HepG2 (cell line): ENCODE results near the gene TMEM144. TPM values are rescaled to one million over a fixed set of nuclear protein-coding genes. Genes with fewer than 3 reads are reported as not detected.
A peak's percentile ranks its signal among the peaks of the same experiment; 100 is the strongest.

ENCODE experiments used
- ATAC-seq: fragments of 200-7000 bp; cut with Tn5 transposase; 3 replicates; pipeline ENCODE4 v1.9.1; 2020; ENCODE audit warnings: mild to moderate bottlenecking, moderate library complexity
- BruUV-seq: library from RNA; stranded (reverse); fragments of 400-500 nt; replicated peaks from 2 replicates; lab custom pipeline; 2021; lab: Mats Ljungman, UMichigan
- CTCF ChIA-PET: fragments of 300-600 bp; formaldehyde crosslinking; extraction: SDS; loops from one replicate; lab custom pipeline; 2021; ENCODE audit warnings: low total read pairs, inconsistent platforms, low intra/inter-chr PET ratio; lab: Yijun Ruan, JAX
- POLR2A ChIA-PET: fragments of 350-600 bp; sonication (Branson Sonifier 250); formaldehyde crosslinking; loops from one replicate; lab custom pipeline; 2020; ENCODE audit warnings: antibody characterized with exemption, inconsistent platforms; lab: Yijun Ruan, JAX
- DNase-seq: peaks from one replicate; pipeline ENCODE4 v3.0.0-alpha.2; 2015; ENCODE audit warnings: low spot score
- FAIRE-seq: peaks from 3 replicates; lab custom pipeline; 2011; peaks lifted over from hg19 to GRCh38; lab: Jason Lieb, UNC
- H2AFZ ChIP-seq: one replicate; pipeline ENCODE4 v1.6.1; 2011; ENCODE audit warnings: low read length, inconsistent platforms
- H3K27ac ChIP-seq: fragments of 300-600 bp; 3 replicates; pipeline ENCODE4 v1.8.0; 2011; ENCODE audit warnings: mixed run types, mild to moderate bottlenecking, mixed read lengths, low read length, inconsistent platforms; ENCODE audit not compliant: insufficient read depth; ENCODE audit errors: extremely low read length
- H3K27me3 ChIP-seq, 2 experiments: fragments of 200-600 bp in 1 of 2; 2 replicates in 1 of 2; 3 replicates in 1 of 2; pipeline versions ENCODE4 v1.6.0 to v1.8.0; 2011; ENCODE audit warnings: low read length in 2 of 2, mild to moderate bottlenecking in 2 of 2, moderate library complexity in 2 of 2, inconsistent platforms in 1 of 2; ENCODE audit not compliant: insufficient read depth in 2 of 2, control insufficient read depth in 1 of 2
- H3K36me3 ChIP-seq, 2 experiments: fragments of 200-600 bp in 1 of 2; replicated peaks in 1 of 2; 2 replicates in 1 of 2; 3 replicates in 1 of 2; pipeline versions ENCODE4 v1.5.1 to v1.8.0; 2011; ENCODE audit warnings: low read length in 2 of 2, inconsistent platforms in 1 of 2; ENCODE audit not compliant: insufficient read depth in 2 of 2, control insufficient read depth in 1 of 2
- H3K4me1 ChIP-seq: 2 replicates; pipeline ENCODE4 v1.5.1; 2012; ENCODE audit warnings: low read length, inconsistent platforms; ENCODE audit not compliant: insufficient read depth
- H3K4me2 ChIP-seq: 2 replicates; pipeline ENCODE4 v1.6.0; 2011; ENCODE audit warnings: low read depth, low read length, inconsistent platforms
- H3K4me3 ChIP-seq, 3 experiments: fragments of 200-600 bp in 1 of 3; sonication (generic), shearing (Covaris generic) in 1 of 3; replicated peaks in 1 of 3; 2 replicates each; pipeline ENCODE4 v1.5.1; 2011 to 2016; ENCODE audit warnings: low read length in 3 of 3, inconsistent platforms in 2 of 3, low read depth in 2 of 3, mild to moderate bottlenecking in 2 of 3, control low read depth in 1 of 3, mixed read lengths in 1 of 3; ENCODE audit not compliant: insufficient read depth in 1 of 3
- H3K79me2 ChIP-seq: one replicate; pipeline ENCODE4 v1.6.1; 2011; ENCODE audit warnings: low read length, inconsistent platforms; ENCODE audit not compliant: insufficient read depth
- H3K9ac ChIP-seq: 2 replicates; pipeline ENCODE4 v1.6.0; 2011; ENCODE audit warnings: mild to moderate bottlenecking, low read depth, low read length, inconsistent platforms; ENCODE audit not compliant: insufficient read depth
- H3K9me3 ChIP-seq: 2 replicates; pipeline ENCODE4 v1.5.1; 2012; ENCODE audit warnings: mild to moderate bottlenecking, low read length
- H4K20me1 ChIP-seq: 2 replicates; pipeline ENCODE4 v1.6.0; 2011; ENCODE audit warnings: inconsistent platforms, mild to moderate bottlenecking, low read length, moderate library complexity; ENCODE audit not compliant: insufficient read depth
- DMAP1 ChIP-seq: IDR thresholded peaks from 2 replicates; pipeline ENCODE4 v1.6.1; 2016
- ELF1 ChIP-seq: sonication (generic); formaldehyde crosslinking; IDR thresholded peaks from 2 replicates; pipeline ENCODE4 v1.4.0; 2020; ENCODE audit warnings: missing genetic modification reagents
- KAT8 ChIP-seq: IDR thresholded peaks from 2 replicates; pipeline ENCODE4 v1.6.1; 2016; ENCODE audit warnings: missing genetic modification reagents, missing compliant biosample characterization
- KDM5A ChIP-seq: fragments of 200-600 bp; sonication (generic); IDR thresholded peaks from 2 replicates; pipeline ENCODE4 v1.7.0; 2018; ENCODE audit warnings: antibody characterized with exemption, mild to moderate bottlenecking, low read length, borderline replicate concordance
- NFE2 ChIP-seq: sonication (generic); formaldehyde crosslinking; IDR thresholded peaks from 2 replicates; pipeline ENCODE4 v1.4.0; 2020; ENCODE audit warnings: missing genetic modification reagents
- NFKBIZ ChIP-seq: IDR thresholded peaks from 2 replicates; pipeline ENCODE4 v1.6.1; 2018; ENCODE audit warnings: missing genetic modification reagents, missing compliant biosample characterization
- NFYB ChIP-seq: sonication (generic); formaldehyde crosslinking; IDR thresholded peaks from 2 replicates; pipeline ENCODE4 v1.4.0; 2020; ENCODE audit warnings: missing genetic modification reagents
- RBFOX2 ChIP-seq: fragments of 200-400 bp; formaldehyde crosslinking; IDR thresholded peaks from 2 replicates; pipeline ENCODE4 v1.6.1; 2017; ENCODE audit warnings: low read depth, mild to moderate bottlenecking, low read length
- SALL1 ChIP-seq: sonication (generic); formaldehyde crosslinking; IDR thresholded peaks from 2 replicates; pipeline ENCODE4 v1.8.0; 2022; ENCODE audit warnings: mild to moderate bottlenecking, missing genetic modification reagents
- SMAD3 ChIP-seq: sonication (generic); formaldehyde crosslinking; IDR thresholded peaks from 2 replicates; pipeline ENCODE4 v1.4.0; 2020; ENCODE audit warnings: missing genetic modification reagents
- SOX13 ChIP-seq, 3 experiments: fragments of 450-650 bp in 1 of 3; sonication (generic) in 1 of 3; formaldehyde crosslinking in 1 of 3; IDR thresholded peaks in 2 of 3; conservative IDR thresholded peaks in 1 of 3; 2 replicates each; pipeline versions ENCODE4 v1.5.0 to v1.6.1; 2016 to 2020; ENCODE audit warnings: antibody characterized with exemption in 1 of 3, mild to moderate bottlenecking in 1 of 3, missing compliant biosample characterization in 1 of 3, missing genetic modification reagents in 1 of 3, moderate library complexity in 1 of 3
- SOX6 ChIP-seq, 2 experiments: fragments of 450-650 bp in 1 of 2; sonication (generic) in 1 of 2; formaldehyde crosslinking in 1 of 2; IDR thresholded peaks; 2 replicates each; pipeline versions ENCODE4 v1.4.0 to v1.6.1; 2017 to 2020; ENCODE audit warnings: antibody characterized with exemption in 1 of 2, mild to moderate bottlenecking in 1 of 2, missing genetic modification reagents in 1 of 2
- TCF7 ChIP-seq: sonication (generic); IDR thresholded peaks from 2 replicates; pipeline ENCODE4 v1.6.1; 2016; ENCODE audit warnings: antibody characterized with exemption, low read depth
- ZMYM2 ChIP-seq: sonication (generic); formaldehyde crosslinking; IDR thresholded peaks from 2 replicates; pipeline ENCODE4 v1.8.0; 2022; ENCODE audit warnings: mild to moderate bottlenecking, missing genetic modification reagents
- ZNF329 ChIP-seq: sonication (generic); formaldehyde crosslinking; IDR thresholded peaks from 2 replicates; pipeline ENCODE4 v1.9.0; 2021; ENCODE audit warnings: low read depth, mild to moderate bottlenecking, missing genetic modification reagents
- ZNF33A ChIP-seq: sonication (generic); formaldehyde crosslinking; IDR thresholded peaks from 2 replicates; pipeline ENCODE4 v1.5.1; 2020; ENCODE audit warnings: missing genetic modification reagents, mild to moderate bottlenecking, moderate library complexity, borderline replicate concordance
- ZNF501 ChIP-seq: sonication (generic); formaldehyde crosslinking; IDR thresholded peaks from 2 replicates; pipeline ENCODE4 v1.5.1; 2020; ENCODE audit warnings: mild to moderate bottlenecking, moderate library complexity, missing genetic modification reagents
- ZNF737 ChIP-seq: sonication (generic); formaldehyde crosslinking; IDR thresholded peaks from 2 replicates; pipeline ENCODE4 v1.5.0; 2020; ENCODE audit warnings: missing genetic modification reagents, mild to moderate bottlenecking, borderline replicate concordance
- ZNF768 ChIP-seq: sonication (generic); formaldehyde crosslinking; IDR thresholded peaks from 2 replicates; pipeline ENCODE4 v1.4.0; 2020; ENCODE audit warnings: missing genetic modification reagents
- WGBS: methylation state at CpG from one replicate; pipeline ENCODE4 v1.1.6; 2017; ENCODE audit warnings: low lambda C conversion rate; 5-methylcytosine and 5-hydroxymethylcytosine counted together
- in situ Hi-C: cut with HindIII; loops from 2 replicates; pipeline ENCODE4 v1.10.0; 2017; ENCODE audit warnings: low pct_unique_long_range_greater_than_20kb; ENCODE audit not compliant: extremely low pct_ligation_motif_present
- intact Hi-C: fragments of 100-400 bp; cut with micrococcal nuclease; formaldehyde crosslinking; loops from one replicate; pipeline ENCODE4 v1.10.0; 2022; ENCODE audit not compliant: unreplicated experiment
- polyA plus RNA-seq, 8 experiments: library from polyadenylated mRNA; depleted of rRNA in 3 of 8; stranded (reverse) in 7 of 8; unstranded in 1 of 8; fragments of >200 nt; fragmentation: Illumina TruSeq in 4 of 8; extraction: Trizol in 4 of 8; gene quantifications; 2 replicates each; pipeline versions ENCODE4 v1.2.1 to v1.2.3, GENCODE V29; 2011 to 2016; ENCODE audit warnings: low read depth in 4 of 8, missing spikeins in 1 of 8, mixed read lengths in 1 of 8; ENCODE audit not compliant: insufficient read depth in 1 of 8
- total RNA-seq, 5 experiments: library from RNA; depleted of rRNA; stranded (reverse); fragments of >200 nt; fragmentation: Illumina TruSeq; extraction: Trizol; gene quantifications; 2 replicates each; pipeline ENCODE4 v1.2.3, GENCODE V29; 2016; ENCODE audit warnings: low read depth in 1 of 5
- TF ChIP-seq, protein P1 (sequence below): IDR thresholded peaks from 2 replicates; pipeline ENCODE4 v1.6.1; 2016; ENCODE audit warnings: missing genetic modification reagents, missing compliant biosample characterization
- TF ChIP-seq, protein P2 (sequence below): sonication (generic); formaldehyde crosslinking; IDR thresholded peaks from 2 replicates; pipeline ENCODE4 v1.8.0; 2022; ENCODE audit warnings: mild to moderate bottlenecking, missing genetic modification reagents; ENCODE audit not compliant: insufficient replicate concordance

The TMEM144 gene
- total and polyA plus RNA-seq, 2 of the 13 experiments (the other 11 are each of a cell fraction or from before 2014, with no cell fraction given), result 10.9 to 12.3 TPM

DNA sequence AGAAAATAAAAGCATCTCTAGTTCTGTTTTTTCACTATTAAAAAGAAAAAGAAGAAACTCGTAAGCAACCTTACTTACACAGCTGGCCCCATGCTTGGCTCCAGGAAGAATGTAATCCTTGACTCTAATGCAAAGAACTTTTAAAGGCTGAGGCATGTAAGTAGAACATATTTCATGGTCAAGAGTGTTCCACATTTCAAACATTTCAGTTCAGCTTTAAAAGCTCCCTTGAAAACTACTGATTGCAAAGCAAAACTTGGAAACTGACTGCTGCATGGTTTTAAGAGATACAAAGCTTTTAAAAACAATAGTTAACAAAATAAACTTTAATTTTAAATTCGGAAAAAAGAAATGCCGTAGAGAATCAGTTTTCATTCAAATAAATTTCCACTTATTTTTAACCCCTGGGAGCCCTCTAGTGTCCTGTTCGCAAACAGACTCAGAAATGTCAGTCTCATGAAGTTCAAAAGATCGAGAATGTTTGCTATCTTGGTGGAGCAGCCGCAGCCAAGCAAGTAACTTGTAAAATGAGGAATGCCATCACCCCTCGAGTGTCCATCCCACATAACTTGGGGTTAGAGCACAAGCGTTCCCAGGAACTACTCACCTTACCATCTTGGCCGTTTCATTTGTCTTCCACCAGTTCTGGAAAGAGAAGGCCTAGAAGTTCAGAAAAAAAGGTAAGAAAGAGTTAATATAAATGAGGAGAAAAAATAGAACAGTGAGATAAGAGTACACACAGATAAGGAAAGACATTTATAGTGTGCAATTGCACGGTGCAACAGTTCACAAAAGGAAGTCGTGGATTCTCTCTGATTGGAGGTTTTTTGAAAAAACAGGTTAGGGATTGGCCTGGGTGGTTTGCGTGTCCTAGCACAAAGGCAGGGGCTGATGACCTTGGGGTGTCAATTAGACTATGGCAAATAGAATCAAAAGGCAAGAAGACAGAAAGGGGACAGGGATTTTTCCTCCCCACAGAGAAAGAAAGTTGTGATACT, 37.7 kb upstream of the TMEM144 start, which contains the start of gene GASK1B:
GASK1B (minus strand) TSS at position 765 of the 998 bp plus-strand sequence. CDS start 1,650 bp downstream, outside the sequence.
- BruUV-seq, result TSS peak; percentile 43
- peaks cover 0 to 1% of the 10 kb centered on the region in 2 experiments; a peak in 2 of 5 replicates for H3K36me3 ChIP-seq
- H3K9me3 ChIP-seq, result no peaks in the 10 kb centered on the region
- FAIRE-seq (peak; percentile 81), DNase-seq (peak; percentile 81), ATAC-seq (peak; percentile 58)
- intact Hi-C loops, result loop anchor here (1.0 to 10.0 kb wide), 4 partner anchors 83 to 658 kb away; no protein-coding TSS in a partner anchor
- peak within 1 kb of the TSS; percentile 87 for H2AFZ ChIP-seq
- H3K27me3 ChIP-seq, result no peaks in the 10 kb centered on the region
- peak within 1 kb of the TSS; percentile 76 for H3K9ac ChIP-seq
- peak within 1 kb of the TSS; percentile 73 to 87 (median 78) for H3K4me3 ChIP-seq
- H3K79me2 ChIP-seq, result peaks cover 55% of the 10 kb centered on the region
- H3K4me1 ChIP-seq, result peaks cover 75% of the 10 kb centered on the region
- in situ Hi-C loops, result loop anchor here (5.0 kb wide), 1 partner anchor 180 kb away; no protein-coding TSS in a partner anchor
- H3K4me2 ChIP-seq, result peak within 1 kb of the TSS; percentile 72
- ChIA-PET CTCF (interaction anchor here (1.7 to 3.7 kb wide), 2 partner anchors 181 to 194 kb away, joined by 3 to 50 read pairs; no protein-coding TSS in a partner anchor), POLR2A (interaction anchor here (2.7 kb wide), 1 partner anchor 178 kb away, joined by 25 read pairs; no protein-coding TSS in a partner anchor)
- H3K27ac ChIP-seq, result peak within 1 kb of the TSS; percentile 79
- H4K20me1 ChIP-seq, result no peaks in the 10 kb centered on the region; the same call in 1 of the 2 replicates
- whole genome bisulfite sequencing, result 3% methylated on average over 12 of the region's 12 CpGs
- TF ChIP-seq, protein P1, sequence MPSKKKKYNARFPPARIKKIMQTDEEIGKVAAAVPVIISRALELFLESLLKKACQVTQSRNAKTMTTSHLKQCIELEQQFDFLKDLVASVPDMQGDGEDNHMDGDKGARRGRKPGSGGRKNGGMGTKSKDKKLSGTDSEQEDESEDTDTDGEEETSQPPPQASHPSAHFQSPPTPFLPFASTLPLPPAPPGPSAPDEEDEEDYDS (CRISPR knock-in tag), result 0 out of 2 replicates have a peak, but pooled peaks have one; percentile 61
- TF ChIP-seq ZNF33A (no peak), KDM5A (peak; percentile 69; the same call in 1 of the 2 replicates), SOX13 (IDR thresholded peaks at IDR 0.05) (no peak), SOX13 (CRISPR knock-in tag; conservative IDR thresholded peaks at IDR 0.05 in 1 of 2, IDR thresholded peaks at IDR 0.05 in 1 of 2) (peak in 1 of 2 experiments; percentile 40; a peak in 2 of 4 replicates), TCF7 (no peak), NFYB (CRISPR knock-in tag) (peak; percentile 71), SOX6 (IDR thresholded peaks at IDR 0.05) (no peak), SOX6 (CRISPR knock-in tag; IDR thresholded peaks at IDR 0.05) (peak; percentile 60; the same call in 1 of the 2 replicates), DMAP1 (peak; percentile 45), ZNF768 (CRISPR knock-in tag) (no peak), KAT8 (CRISPR knock-in tag) (no peak), NFE2 (CRISPR knock-in tag) (no peak), ZNF737 (CRISPR knock-in tag) (no peak), ZNF329 (CRISPR knock-in tag) (no peak), ELF1 (CRISPR knock-in tag) (no peak), RBFOX2 (no peak), SMAD3 (CRISPR knock-in tag) (0 out of 2 replicates have a peak, but pooled peaks have one; percentile 19), ZNF501 (no peak), NFKBIZ (CRISPR knock-in tag) (no peak), ZMYM2 (no peak), SALL1 (CRISPR knock-in tag) (peak; percentile 57; the same call in 1 of the 2 replicates)
- TF ChIP-seq, protein P2, sequence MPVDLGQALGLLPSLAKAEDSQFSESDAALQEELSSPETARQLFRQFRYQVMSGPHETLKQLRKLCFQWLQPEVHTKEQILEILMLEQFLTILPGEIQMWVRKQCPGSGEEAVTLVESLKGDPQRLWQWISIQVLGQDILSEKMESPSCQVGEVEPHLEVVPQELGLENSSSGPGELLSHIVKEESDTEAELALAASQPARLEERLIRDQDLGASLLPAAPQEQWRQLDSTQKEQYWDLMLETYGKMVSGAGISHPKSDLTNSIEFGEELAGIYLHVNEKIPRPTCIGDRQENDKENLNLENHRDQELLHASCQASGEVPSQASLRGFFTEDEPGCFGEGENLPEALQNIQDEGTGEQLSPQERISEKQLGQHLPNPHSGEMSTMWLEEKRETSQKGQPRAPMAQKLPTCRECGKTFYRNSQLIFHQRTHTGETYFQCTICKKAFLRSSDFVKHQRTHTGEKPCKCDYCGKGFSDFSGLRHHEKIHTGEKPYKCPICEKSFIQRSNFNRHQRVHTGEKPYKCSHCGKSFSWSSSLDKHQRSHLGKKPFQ (CRISPR knock-in tag), result no peak
